RWPE2 (cell line): ENCODE measurements around the gene MRLN.

Source experiments
- ATAC-seq: fragments of 200-7000 bp; cut with Tn5 transposase; 3 replicates; pipeline ENCODE4 v1.9.1; 2021; ENCODE audit warnings: low read depth
- DNase-seq: peaks from one replicate; pipeline ENCODE4 v3.0.0-alpha.2; 2020; ENCODE audit warnings: low spot score
- H3K27ac ChIP-seq: fragments of 450-650 bp; 2 replicates; pipeline ENCODE4 v1.5.1; 2017; ENCODE audit warnings: mild to moderate bottlenecking; ENCODE audit not compliant: poor library complexity, severe bottlenecking
- H3K27me3 ChIP-seq: fragments of 250-450 bp; sonication (Bioruptor Pico); 2 replicates; pipeline ENCODE4 v1.5.1; 2021; ENCODE audit warnings: mild to moderate bottlenecking, moderate library complexity; ENCODE audit not compliant: insufficient read depth, poor library complexity, severe bottlenecking
- H3K36me3 ChIP-seq: fragments of 250-450 bp; sonication (Bioruptor Pico); 2 replicates; pipeline ENCODE4 v1.5.1; 2020; ENCODE audit warnings: low read depth, mild to moderate bottlenecking, moderate library complexity
- H3K4me1 ChIP-seq: fragments of 250-450 bp; sonication (Bioruptor Pico); 2 replicates; pipeline ENCODE4 v1.5.1; 2021; ENCODE audit warnings: mild to moderate bottlenecking, moderate library complexity; ENCODE audit not compliant: insufficient read depth, poor library complexity, severe bottlenecking
- H3K4me3 ChIP-seq: fragments of 250-450 bp; sonication (Bioruptor Pico); 2 replicates; pipeline ENCODE4 v1.5.1; 2021; ENCODE audit warnings: mild to moderate bottlenecking, moderate library complexity; ENCODE audit not compliant: severe bottlenecking
- H3K9me3 ChIP-seq: fragments of 250-450 bp; sonication (Bioruptor Pico); 2 replicates; pipeline ENCODE4 v1.5.1; 2021; ENCODE audit warnings: mild to moderate bottlenecking, moderate library complexity; ENCODE audit not compliant: severe bottlenecking
- CTCF ChIP-seq: fragments of 450-650 bp; IDR thresholded peaks from one replicate; pipeline ENCODE4 v1.5.1; 2017; ENCODE audit warnings: mild to moderate bottlenecking, moderate library complexity; ENCODE audit not compliant: poor library complexity, severe bottlenecking

MRLN gene

DNA sequence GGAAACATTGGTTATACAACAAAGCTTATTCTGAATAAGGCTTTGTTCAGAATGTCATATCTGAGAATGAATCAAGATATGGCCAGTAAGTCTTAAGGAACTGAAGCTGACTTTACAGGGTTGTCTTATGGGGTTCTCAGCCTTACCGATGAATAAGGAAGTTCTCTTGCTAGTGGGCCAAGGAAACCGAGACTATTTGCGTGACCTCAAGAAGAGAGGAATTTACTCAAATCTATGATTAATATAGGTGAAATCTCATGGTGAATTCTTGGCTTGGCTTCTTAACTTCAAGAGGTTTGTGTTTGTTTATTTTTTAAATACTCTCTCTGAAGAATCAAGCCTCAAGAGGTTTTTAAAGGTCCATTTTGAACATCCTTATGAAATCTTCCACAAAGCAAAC is 4.7 kb upstream of the MRLN start:
- Histone ChIP-seq H3K27ac (no peak overlapping the region), H3K9me3 (no peaks in the 10 kb centered on the region), H3K27me3 (no peaks in the 10 kb centered on the region), H3K4me3 (no peak overlapping the region), H3K36me3 (no peaks in the 10 kb centered on the region), H3K4me1 (no peaks in the 10 kb centered on the region)
- DNase-seq, result no peak
- TF ChIP-seq CTCF, result no peak
- no peak for ATAC-seq

DNA sequence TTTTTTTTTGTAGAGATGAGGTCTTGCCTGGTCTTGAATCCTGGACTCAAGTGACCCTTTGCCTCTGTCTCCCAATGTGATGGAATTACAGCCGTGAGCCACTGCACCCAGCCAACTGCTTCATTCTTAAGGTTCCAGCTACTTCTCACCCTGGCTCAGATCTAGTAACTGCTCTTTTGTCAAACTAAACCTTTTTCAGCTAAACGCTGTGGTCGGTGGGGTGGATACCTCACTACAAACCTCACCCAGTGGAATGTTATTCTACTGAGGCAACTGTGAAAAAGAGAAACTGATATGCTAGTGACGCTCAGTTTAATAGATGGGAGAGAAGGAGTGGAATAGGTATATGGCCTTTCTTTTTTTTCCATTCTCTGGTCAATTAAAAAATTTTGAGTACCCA is 1.7 kb upstream of the MRLN start:
- DNase-seq (no peak), ATAC-seq (no peak)
- Histone ChIP-seq H3K4me3 (no peak overlapping the region), H3K27me3 (no peaks in the 10 kb centered on the region), H3K36me3 (no peaks in the 10 kb centered on the region), H3K27ac (no peak overlapping the region), H3K4me1 (no peaks in the 10 kb centered on the region), H3K9me3 (no peaks in the 10 kb centered on the region)
- no peak for TF ChIP-seq CTCF

DNA sequence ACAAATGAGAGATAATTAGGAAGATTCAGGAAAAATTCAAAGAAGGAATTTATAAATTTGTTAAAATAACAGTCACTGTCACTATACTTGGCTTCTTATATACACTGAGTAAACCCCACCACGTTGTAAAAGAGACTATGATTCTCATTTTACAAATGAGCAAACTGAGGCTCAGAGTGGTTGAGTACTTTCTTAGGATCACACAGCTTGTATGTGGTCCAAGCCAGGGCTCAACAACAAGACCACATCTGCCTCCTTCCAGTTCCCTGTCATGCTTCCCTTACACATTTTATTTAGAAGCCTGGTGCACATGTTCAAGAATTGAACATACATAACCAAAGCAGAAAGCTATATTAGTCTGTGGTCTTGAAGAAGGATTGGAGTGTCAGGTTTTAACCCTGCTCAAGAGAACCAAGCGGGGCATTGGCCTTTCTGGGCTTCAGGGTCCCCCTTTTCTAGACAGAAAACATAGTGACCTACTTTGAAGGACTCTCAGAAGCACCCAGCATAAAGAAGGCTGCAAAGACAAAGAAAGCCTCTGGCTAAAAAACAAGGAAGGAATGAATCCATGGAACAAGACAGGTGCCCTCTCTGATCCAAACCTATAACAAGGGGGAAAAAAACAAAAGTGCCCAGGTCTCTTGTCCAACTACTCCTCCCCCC is 846 bp downstream of the MRLN start:
- H3K9me3 ChIP-seq, result no peaks in the 10 kb centered on the region
- no peak overlapping the region for H3K27ac ChIP-seq
- no peak for TF ChIP-seq CTCF
- DNase-seq (no peak), ATAC-seq (no peak)
- no peaks in the 10 kb centered on the region for H3K27me3 ChIP-seq
- H3K4me1 ChIP-seq, result no peaks in the 10 kb centered on the region
- no peaks in the 10 kb centered on the region for H3K36me3 ChIP-seq
- H3K4me3 ChIP-seq, result no peak overlapping the region

GRCh38 chr10:59750155-59750945 is 2.9 kb downstream of the MRLN start:
- no peak for DNase-seq
- TF ChIP-seq CTCF, result no peak
- Histone ChIP-seq H3K9me3 (no peaks in the 10 kb centered on the region), H3K27ac (no peak overlapping the region), H3K36me3 (no peaks in the 10 kb centered on the region), H3K27me3 (no peaks in the 10 kb centered on the region), H3K4me3 (no peak overlapping the region), H3K4me1 (no peaks in the 10 kb centered on the region)
- ATAC-seq, result no peak

DNA sequence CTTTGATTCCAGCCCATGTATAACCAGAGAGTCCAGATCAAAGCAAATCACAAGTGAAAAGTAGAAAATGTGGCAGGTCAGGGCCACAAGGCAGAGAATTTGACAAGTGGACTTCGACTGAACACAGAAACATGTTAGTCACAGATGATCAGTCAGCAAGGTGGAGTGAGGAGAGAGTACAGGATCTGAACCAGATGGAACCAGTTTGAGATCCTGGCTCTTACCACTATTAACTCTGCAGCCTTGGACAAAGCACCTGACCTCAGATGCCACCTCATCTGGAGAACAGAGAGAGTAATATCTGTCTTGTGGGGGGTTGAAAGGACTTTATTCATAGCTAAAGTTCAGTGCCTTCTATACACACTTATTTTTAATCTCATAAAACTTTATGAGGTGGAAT is 4.4 kb downstream of the MRLN start:
- Histone ChIP-seq H3K27ac (no peak overlapping the region), H3K9me3 (no peaks in the 10 kb centered on the region), H3K27me3 (no peaks in the 10 kb centered on the region), H3K36me3 (no peaks in the 10 kb centered on the region), H3K4me3 (no peak overlapping the region), H3K4me1 (no peaks in the 10 kb centered on the region)
- TF ChIP-seq CTCF, result no peak
- DNase-seq, result no peak
- ATAC-seq, result no peak
